Adrenal gland (tissue), 12 donors: ENCODE data around the gene SPINT2. TPM values are rescaled to one million over a fixed set of nuclear protein-coding genes. Genes with fewer than 3 reads are reported as not detected.
A peak's percentile ranks its signal among the peaks of the same experiment; 100 is the strongest.

Experiments used
- DNase-seq, 7 donors: peaks; one replicate each; pipeline ENCODE4 v3.0.0-alpha.2; 2019 to 2020
- H3K27ac ChIP-seq, 5 donors: fragments of 200-600 bp; sonication (generic) in 4 of 5; 1 replicate in 3 of 5; 2 replicates in 2 of 5; pipeline versions ENCODE4 v1.5.1 to v1.8.0; 2016 to 2020; ENCODE audit warnings: mild to moderate bottlenecking in 1 of 5
- H3K27me3 ChIP-seq: fragments of 200-600 bp; 2 replicates; pipeline ENCODE4 v1.8.0; 2021
- H3K36me3 ChIP-seq, 2 donors: fragments of 200-600 bp; replicated peaks in 1 of 2; 1 replicate in 1 of 2; 2 replicates in 1 of 2; pipeline versions ENCODE4 v1.5.1 to v1.8.0; 2018 to 2022
- H3K4me1 ChIP-seq, 2 donors: fragments of 200-600 bp; replicated peaks in 1 of 2; 1 replicate in 1 of 2; 2 replicates in 1 of 2; pipeline versions ENCODE4 v1.5.1 to v1.8.0; 2018 to 2021
- H3K4me3 ChIP-seq, 4 donors: fragments of 200-600 bp; sonication (generic) in 3 of 4; one replicate each; pipeline ENCODE4 v1.5.1; 2016 to 2018
- H3K9me3 ChIP-seq, 3 donors: fragments of 200-600 bp; sonication (generic) in 1 of 3; replicated peaks in 1 of 3; 1 replicate in 2 of 3; 2 replicates in 1 of 3; pipeline versions ENCODE4 v1.5.1 to v1.8.0; 2016 to 2021
- POLR2A ChIP-seq, 2 donors: fragments of 450-650 bp; IDR thresholded peaks; one replicate each; pipeline ENCODE4 v1.6.1; 2017; ENCODE audit warnings: antibody characterized with exemption in 2 of 2, mild to moderate bottlenecking in 2 of 2, moderate library complexity in 1 of 2
- WGBS, 4 donors: extraction: QIAGEN DNeasy Blood & Tissue Kit in 2 of 4; methylation state at CpG; one replicate each; pipeline versions ENCODE4 v1.1.5 to v1.1.7; 2013 to 2017; 5-methylcytosine and 5-hydroxymethylcytosine counted together
- intact Hi-C, 2 donors: fragments of 100-400 bp; cut with DNase I; formaldehyde crosslinking; loops; one replicate each; pipeline versions ENCODE4 v1.14.1 to v1.15.0; 2022 to 2023
- polyA plus RNA-seq, 3 donors: library from polyadenylated mRNA; stranded (reverse); fragments of 200-250 nt in 2 of 3; fragments of 350-450 nt in 1 of 3; fragmentation: Illumina TruSeq in 1 of 3; extraction: RNeasy Lipid Tissue Mini Kit (QIAGEN cat#74804) in 1 of 3; gene quantifications; one replicate each; pipeline ENCODE4 v1.2.3, GENCODE V29; 2013 to 2014
- total RNA-seq, 9 donors: library from RNA; depleted of rRNA in 4 of 9; stranded (reverse); fragments of >200 nt in 4 of 9; fragments of 120-200 nt in 1 of 9; fragmentation: NEBNext Ultra II Directional in 1 of 9; extraction: Animal tissue kit (Norgen Biotek cat#: 25700) in 1 of 9; gene quantifications; one replicate each; pipeline versions ENCODE4 v1.1.0 to v1.2.4, GENCODE V29; 2013 to 2023
- TF ChIP-seq, protein P1 (sequence below), 6 experiments: fragments of 450-650 bp in 4 of 6; fragments of 200-600 bp in 2 of 6; sonication (generic) in 1 of 6; IDR thresholded peaks; 1 replicate in 5 of 6; 2 replicates in 1 of 6; pipeline versions ENCODE4 v1.5.1 to v1.8.0; 2016 to 2021; ENCODE audit warnings: antibody characterized with exemption in 6 of 6, mild to moderate bottlenecking in 2 of 6, moderate library complexity in 1 of 6
- donor health status: healthy with polysubstance abuse.
- donor health status: Bipolar disorder and iron deficiency.
- donor health status: DM: yes; HTN: yes; CAD: no.
- donor health status: DM: no; HTN: no; CAD: no.
- donor health status: DM: no; HTN: no; CAD: no.
- donor health status: DM: yes; HTN: yes; CAD: no.

Gene SPINT2
- total and polyA plus RNA-seq, 12 donors: 33.4 to 233 (median 68.8) TPM

DNA sequence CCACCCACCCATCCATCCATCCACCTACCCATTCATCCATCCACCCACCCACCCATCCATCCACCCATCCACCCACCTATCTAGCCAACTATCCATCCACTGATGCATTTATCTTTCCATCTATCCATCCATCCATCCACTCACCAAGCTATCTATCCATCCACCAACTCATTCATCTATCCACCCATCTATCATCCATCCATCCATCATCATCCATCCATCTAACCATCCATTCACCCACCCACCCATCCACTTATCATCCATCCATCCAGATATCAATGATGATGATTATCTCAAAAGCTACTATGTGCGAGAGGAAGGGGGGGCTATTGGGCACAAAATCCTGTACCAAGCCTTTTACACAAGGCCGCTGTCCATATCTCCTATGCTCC is 45.9 kb downstream of the SPINT2 start:
- Histone ChIP-seq H3K27ac (no peak overlapping the region), H3K36me3 (peaks cover 0 to 15% of the 10 kb centered on the region in 2 donors), H3K9me3 (no peaks in the 10 kb centered on the region), H3K4me3 (no peak overlapping the region), H3K27me3 (no peaks in the 10 kb centered on the region), H3K4me1 (peaks cover 4 to 6% of the 10 kb centered on the region in 2 donors)
- 83 to 98% (median 97%) methylated on average over 2 of the region's 2 CpGs for WGBS, 4 donors
- TF ChIP-seq POLR2A (IDR thresholded peaks at IDR 0.05): no peak
- TF ChIP-seq, protein P1, sequence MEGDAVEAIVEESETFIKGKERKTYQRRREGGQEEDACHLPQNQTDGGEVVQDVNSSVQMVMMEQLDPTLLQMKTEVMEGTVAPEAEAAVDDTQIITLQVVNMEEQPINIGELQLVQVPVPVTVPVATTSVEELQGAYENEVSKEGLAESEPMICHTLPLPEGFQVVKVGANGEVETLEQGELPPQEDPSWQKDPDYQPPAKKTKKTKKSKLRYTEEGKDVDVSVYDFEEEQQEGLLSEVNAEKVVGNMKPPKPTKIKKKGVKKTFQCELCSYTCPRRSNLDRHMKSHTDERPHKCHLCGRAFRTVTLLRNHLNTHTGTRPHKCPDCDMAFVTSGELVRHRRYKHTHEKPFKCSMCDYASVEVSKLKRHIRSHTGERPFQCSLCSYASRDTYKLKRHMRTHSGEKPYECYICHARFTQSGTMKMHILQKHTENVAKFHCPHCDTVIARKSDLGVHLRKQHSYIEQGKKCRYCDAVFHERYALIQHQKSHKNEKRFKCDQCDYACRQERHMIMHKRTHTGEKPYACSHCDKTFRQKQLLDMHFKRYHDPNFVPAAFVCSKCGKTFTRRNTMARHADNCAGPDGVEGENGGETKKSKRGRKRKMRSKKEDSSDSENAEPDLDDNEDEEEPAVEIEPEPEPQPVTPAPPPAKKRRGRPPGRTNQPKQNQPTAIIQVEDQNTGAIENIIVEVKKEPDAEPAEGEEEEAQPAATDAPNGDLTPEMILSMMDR (IDR thresholded peaks at IDR 0.05): no peak
- DNase-seq: no peak
- intact Hi-C loops: no loop called here

GRCh38 chr19:38310986-38311385 is 46.6 kb downstream of the SPINT2 start:
- H3K27ac ChIP-seq: no peak overlapping the region
- intact Hi-C loops: no loop called here

DNA sequence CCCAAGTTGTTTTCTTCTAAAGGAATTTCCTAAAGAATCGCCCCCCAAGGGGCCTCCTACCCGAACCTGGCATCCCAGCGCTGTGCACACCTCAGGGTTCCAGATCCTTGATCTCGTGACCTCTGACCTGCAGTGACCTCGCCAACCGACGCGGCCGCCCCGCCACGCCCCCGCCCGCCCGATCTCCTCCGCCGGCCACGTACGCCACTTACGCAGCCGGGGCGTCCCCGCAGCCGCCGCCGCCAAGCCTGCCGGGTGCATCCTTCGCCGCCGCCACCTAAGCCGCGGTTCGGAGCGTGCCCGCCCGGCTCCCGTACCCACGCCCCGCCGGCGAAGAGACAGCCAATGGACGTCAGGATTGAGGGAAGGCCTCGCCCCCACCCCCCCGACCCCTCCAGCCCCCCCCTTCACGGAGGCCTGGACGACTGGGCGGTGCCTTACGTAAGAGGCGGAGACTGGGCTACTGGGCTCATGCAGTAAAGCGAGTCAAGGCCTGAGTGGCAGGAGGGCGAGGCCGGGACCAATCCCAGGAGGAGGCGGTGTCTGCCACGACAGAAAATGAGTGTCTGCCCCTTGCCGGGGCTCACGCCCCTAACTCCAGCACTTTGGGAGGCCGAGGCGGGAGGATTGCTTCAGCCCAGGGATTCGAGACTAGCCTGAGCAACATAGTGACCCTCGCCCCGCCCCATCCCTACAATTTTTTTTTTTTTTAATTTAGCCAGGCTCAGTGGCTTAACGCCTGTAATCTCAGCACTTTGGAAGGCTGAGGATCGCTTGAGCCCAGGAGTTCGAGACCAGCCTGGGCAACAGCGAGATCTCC is 51.5 kb downstream of the SPINT2 start, which contains the start of gene YIF1B:
TSS of gene YIF1B (minus strand) at position 291 of the 820 bp plus-strand sequence. CDS start at position 261, 30 bp downstream.
- 1 to 2% (median 1%) methylated on average over 15 to 64 of the region's 64 CpGs for WGBS, 4 donors
- Histone ChIP-seq H3K27me3 (no peaks in the 10 kb centered on the region), H3K4me1 (peaks cover 21 to 25% of the 10 kb centered on the region in 2 donors), H3K27ac (peak within 1 kb of the TSS in 4 of 5 donors; percentile 66 to 88 (median 76)), H3K36me3 (no peaks in the 10 kb centered on the region), H3K4me3 (peak within 1 kb of the TSS in 2 of 4 donors; percentile 27 to 60), H3K9me3 (no peaks in the 10 kb centered on the region)
- peak; percentile 94 to 99 (median 97) for DNase-seq
- intact Hi-C loops: no loop called here
- TF ChIP-seq, protein P1 (IDR thresholded peaks at IDR 0.05): no peak
- no peak for TF ChIP-seq POLR2A (IDR thresholded peaks at IDR 0.05)

More at GRCh38 chr19:38310986-38311385, 46.6 kb downstream of the SPINT2 start:
- Histone ChIP-seq H3K27me3 (no peaks in the 10 kb centered on the region), H3K4me3 (no peak overlapping the region), H3K4me1 (peaks cover 6 to 7% of the 10 kb centered on the region in 2 donors), H3K36me3 (peaks cover 0 to 12% of the 10 kb centered on the region in 2 donors), H3K9me3 (no peaks in the 10 kb centered on the region)
- TF ChIP-seq POLR2A (IDR thresholded peaks at IDR 0.05): no peak
- TF ChIP-seq, protein P1 (IDR thresholded peaks at IDR 0.05): no peak
- no peak for DNase-seq
- WGBS, 4 donors: 95 to 100% (median 97%) methylated on average over 5 to 6 of the region's 6 CpGs

- Histone ChIP-seq H3K9me3 (no peaks in the 10 kb centered on the region), H3K27ac (peak overlapping the region in 4 of 5 donors; percentile 11 to 88 (median 76)), H3K4me3 (peak overlapping the region in 1 of 4 donors; percentile 60), H3K27me3 (no peaks in the 10 kb centered on the region), H3K36me3 (no peaks in the 10 kb centered on the region), H3K4me1 (peaks cover 28 to 32% of the 10 kb centered on the region in 2 donors)
- 31 to 36% (median 33%) methylated on average over 8 of the region's 8 CpGs for WGBS, 4 donors
- intact Hi-C loops: no loop called here
- TF ChIP-seq, protein P1 (IDR thresholded peaks at IDR 0.05): no peak
- no peak for TF ChIP-seq POLR2A (IDR thresholded peaks at IDR 0.05)
- no peak for DNase-seq
These were observed 52.2 kb downstream of the SPINT2 start for GRCh38 chr19:38316477-38317067.
